ENCODE measurements around the gene C9orf50.

DNA sequence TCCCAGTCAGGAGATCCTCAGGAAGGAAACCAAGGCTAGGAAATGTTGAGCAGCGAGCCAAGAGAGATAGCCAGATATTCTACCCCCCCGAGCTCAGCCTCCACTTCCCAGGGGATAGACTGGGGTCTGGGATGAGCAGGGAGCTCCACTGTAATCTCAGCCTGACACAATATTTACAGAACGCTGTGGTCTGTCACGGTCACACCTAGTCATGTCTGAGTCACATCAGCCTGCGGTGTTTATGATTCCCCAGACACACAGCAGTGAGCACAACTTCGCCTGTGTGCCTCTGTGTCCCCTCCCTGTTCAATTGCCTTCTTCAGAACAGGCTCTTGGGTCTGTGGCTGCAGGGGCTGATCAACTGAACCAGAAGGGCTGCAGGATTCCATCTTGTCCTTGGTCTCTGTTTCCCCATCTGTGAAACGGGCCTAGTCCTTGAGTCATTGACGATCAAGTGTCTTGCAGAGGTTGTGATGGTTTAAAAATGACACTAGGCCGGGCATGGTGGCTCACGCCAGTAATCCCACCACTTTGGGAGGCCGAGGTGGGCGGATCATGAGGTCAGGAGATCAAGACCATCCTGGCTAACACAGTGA, 36.0 kb upstream of the C9orf50 start:
- TF ChIP-seq POLR2A (IDR thresholded peaks at IDR 0.05; ENCODE audit: extremely low read depth, insufficient read length), result no peak
- TF ChIP-seq, protein P1, sequence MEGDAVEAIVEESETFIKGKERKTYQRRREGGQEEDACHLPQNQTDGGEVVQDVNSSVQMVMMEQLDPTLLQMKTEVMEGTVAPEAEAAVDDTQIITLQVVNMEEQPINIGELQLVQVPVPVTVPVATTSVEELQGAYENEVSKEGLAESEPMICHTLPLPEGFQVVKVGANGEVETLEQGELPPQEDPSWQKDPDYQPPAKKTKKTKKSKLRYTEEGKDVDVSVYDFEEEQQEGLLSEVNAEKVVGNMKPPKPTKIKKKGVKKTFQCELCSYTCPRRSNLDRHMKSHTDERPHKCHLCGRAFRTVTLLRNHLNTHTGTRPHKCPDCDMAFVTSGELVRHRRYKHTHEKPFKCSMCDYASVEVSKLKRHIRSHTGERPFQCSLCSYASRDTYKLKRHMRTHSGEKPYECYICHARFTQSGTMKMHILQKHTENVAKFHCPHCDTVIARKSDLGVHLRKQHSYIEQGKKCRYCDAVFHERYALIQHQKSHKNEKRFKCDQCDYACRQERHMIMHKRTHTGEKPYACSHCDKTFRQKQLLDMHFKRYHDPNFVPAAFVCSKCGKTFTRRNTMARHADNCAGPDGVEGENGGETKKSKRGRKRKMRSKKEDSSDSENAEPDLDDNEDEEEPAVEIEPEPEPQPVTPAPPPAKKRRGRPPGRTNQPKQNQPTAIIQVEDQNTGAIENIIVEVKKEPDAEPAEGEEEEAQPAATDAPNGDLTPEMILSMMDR (IDR thresholded peaks at IDR 0.05; ENCODE audit: low read depth, low read length), result no peak
- no peak for TF ChIP-seq MYC (IDR thresholded peaks at IDR 0.05; ENCODE audit: low read depth, low read length)
- TF ChIP-seq, protein P2, sequence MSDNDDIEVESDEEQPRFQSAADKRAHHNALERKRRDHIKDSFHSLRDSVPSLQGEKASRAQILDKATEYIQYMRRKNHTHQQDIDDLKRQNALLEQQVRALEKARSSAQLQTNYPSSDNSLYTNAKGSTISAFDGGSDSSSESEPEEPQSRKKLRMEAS (IDR thresholded peaks at IDR 0.05; ENCODE audit: low read depth, low read length), result no peak

All from NB4 (cell line).